HepG2 (cell line): Measurements from ENCODE around the gene CASTOR1.

ENCODE experiments used
- EP300 ChIP-seq, 3 experiments: sonication (generic) in 1 of 3; formaldehyde crosslinking in 1 of 3; IDR thresholded peaks; 2 replicates each; pipeline versions ENCODE4 v1.5.1 to v1.6.1; 2011 to 2020; ENCODE audit warnings: low read depth in 2 of 3, low read length in 2 of 3, borderline replicate concordance in 1 of 3, improper control_type of control experiment in 1 of 3, mild to moderate bottlenecking in 1 of 3, missing genetic modification reagents in 1 of 3, moderate library complexity in 1 of 3
- ESRRA ChIP-seq: sonication (generic); formaldehyde crosslinking; IDR thresholded peaks from 2 replicates; pipeline ENCODE4 v1.5.1; 2020; ENCODE audit warnings: mild to moderate bottlenecking, low read depth, missing genetic modification reagents
- PHF8 ChIP-seq: sonication (generic); formaldehyde crosslinking; IDR thresholded peaks from 2 replicates; pipeline ENCODE4 v1.5.0; 2020; ENCODE audit warnings: missing genetic modification reagents
- SP1 ChIP-seq, 2 experiments: fragments of 450-650 bp in 1 of 2; sonication (generic) in 1 of 2; formaldehyde crosslinking in 1 of 2; IDR thresholded peaks; 2 replicates each; pipeline versions ENCODE4 v1.4.0 to v1.6.1; 2016 to 2020; ENCODE audit warnings: missing genetic modification reagents in 1 of 2
- SRF ChIP-seq: IDR thresholded peaks from 2 replicates; pipeline ENCODE4 v1.6.1; 2011; ENCODE audit warnings: mild to moderate bottlenecking, low read depth, low read length, moderate library complexity
- ZFX ChIP-seq: sonication (generic); formaldehyde crosslinking; IDR thresholded peaks from 2 replicates; pipeline ENCODE4 v1.4.0; 2020; ENCODE audit warnings: mild to moderate bottlenecking, low read depth, missing genetic modification reagents, moderate library complexity
- TF ChIP-seq, protein P1 (sequence below): sonication (generic); formaldehyde crosslinking; IDR thresholded peaks from 2 replicates; pipeline ENCODE4 v1.5.0; 2020; ENCODE audit warnings: mild to moderate bottlenecking, missing genetic modification reagents, moderate library complexity
- TF ChIP-seq, protein P2 (sequence below): sonication (generic); formaldehyde crosslinking; IDR thresholded peaks from 2 replicates; pipeline ENCODE4 v1.4.0; 2020; ENCODE audit warnings: missing genetic modification reagents
- TF ChIP-seq, protein P3 (sequence below): sonication (generic); formaldehyde crosslinking; IDR thresholded peaks from 2 replicates; pipeline ENCODE4 v1.4.0; 2020; ENCODE audit warnings: missing genetic modification reagents, mild to moderate bottlenecking, borderline replicate concordance
- TF ChIP-seq, protein P4 (sequence below): IDR thresholded peaks from 2 replicates; pipeline ENCODE4 v1.6.1; 2012; ENCODE audit warnings: inconsistent platforms

DNA sequence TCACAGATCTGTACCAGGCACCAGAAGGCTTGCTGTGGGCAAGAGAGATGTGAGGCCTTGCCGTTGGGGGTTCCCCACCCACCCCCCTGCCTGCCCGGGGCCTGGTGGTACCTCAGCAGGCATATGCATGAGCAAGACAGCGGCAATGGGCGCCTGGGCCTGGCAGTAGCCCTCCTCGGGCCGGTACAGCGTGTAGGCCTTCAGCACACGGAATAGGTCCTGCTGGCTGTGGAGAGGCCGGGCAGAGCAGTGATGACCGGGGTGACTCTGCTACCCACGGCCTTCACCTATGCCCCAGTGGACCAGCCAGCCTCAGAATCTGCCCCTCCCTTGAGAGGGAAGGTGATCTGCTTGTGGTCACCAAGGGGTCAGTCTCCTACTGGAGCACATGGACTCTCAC is 5.5 kb upstream of the CASTOR1 start:
- no peak for TF ChIP-seq PHF8 (CRISPR knock-in tag)
- TF ChIP-seq ZFX = no peak
- TF ChIP-seq EP300 (IDR thresholded peaks at IDR 0.05; ENCODE audit: low read depth in 2 of 2, low read length in 2 of 2) = no peak
- no peak for TF ChIP-seq EP300 (CRISPR knock-in tag; IDR thresholded peaks at IDR 0.05; ENCODE audit: borderline replicate concordance)
- no peak for TF ChIP-seq SP1 (IDR thresholded peaks at IDR 0.05)
- no peak for TF ChIP-seq SP1 (CRISPR knock-in tag; IDR thresholded peaks at IDR 0.05)
- TF ChIP-seq, protein P1, sequence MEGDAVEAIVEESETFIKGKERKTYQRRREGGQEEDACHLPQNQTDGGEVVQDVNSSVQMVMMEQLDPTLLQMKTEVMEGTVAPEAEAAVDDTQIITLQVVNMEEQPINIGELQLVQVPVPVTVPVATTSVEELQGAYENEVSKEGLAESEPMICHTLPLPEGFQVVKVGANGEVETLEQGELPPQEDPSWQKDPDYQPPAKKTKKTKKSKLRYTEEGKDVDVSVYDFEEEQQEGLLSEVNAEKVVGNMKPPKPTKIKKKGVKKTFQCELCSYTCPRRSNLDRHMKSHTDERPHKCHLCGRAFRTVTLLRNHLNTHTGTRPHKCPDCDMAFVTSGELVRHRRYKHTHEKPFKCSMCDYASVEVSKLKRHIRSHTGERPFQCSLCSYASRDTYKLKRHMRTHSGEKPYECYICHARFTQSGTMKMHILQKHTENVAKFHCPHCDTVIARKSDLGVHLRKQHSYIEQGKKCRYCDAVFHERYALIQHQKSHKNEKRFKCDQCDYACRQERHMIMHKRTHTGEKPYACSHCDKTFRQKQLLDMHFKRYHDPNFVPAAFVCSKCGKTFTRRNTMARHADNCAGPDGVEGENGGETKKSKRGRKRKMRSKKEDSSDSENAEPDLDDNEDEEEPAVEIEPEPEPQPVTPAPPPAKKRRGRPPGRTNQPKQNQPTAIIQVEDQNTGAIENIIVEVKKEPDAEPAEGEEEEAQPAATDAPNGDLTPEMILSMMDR (CRISPR knock-in tag) = no peak
- TF ChIP-seq, protein P2, sequence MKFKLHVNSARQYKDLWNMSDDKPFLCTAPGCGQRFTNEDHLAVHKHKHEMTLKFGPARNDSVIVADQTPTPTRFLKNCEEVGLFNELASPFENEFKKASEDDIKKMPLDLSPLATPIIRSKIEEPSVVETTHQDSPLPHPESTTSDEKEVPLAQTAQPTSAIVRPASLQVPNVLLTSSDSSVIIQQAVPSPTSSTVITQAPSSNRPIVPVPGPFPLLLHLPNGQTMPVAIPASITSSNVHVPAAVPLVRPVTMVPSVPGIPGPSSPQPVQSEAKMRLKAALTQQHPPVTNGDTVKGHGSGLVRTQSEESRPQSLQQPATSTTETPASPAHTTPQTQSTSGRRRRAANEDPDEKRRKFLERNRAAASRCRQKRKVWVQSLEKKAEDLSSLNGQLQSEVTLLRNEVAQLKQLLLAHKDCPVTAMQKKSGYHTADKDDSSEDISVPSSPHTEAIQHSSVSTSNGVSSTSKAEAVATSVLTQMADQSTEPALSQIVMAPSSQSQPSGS (CRISPR knock-in tag) = no peak
- TF ChIP-seq, protein P3, sequence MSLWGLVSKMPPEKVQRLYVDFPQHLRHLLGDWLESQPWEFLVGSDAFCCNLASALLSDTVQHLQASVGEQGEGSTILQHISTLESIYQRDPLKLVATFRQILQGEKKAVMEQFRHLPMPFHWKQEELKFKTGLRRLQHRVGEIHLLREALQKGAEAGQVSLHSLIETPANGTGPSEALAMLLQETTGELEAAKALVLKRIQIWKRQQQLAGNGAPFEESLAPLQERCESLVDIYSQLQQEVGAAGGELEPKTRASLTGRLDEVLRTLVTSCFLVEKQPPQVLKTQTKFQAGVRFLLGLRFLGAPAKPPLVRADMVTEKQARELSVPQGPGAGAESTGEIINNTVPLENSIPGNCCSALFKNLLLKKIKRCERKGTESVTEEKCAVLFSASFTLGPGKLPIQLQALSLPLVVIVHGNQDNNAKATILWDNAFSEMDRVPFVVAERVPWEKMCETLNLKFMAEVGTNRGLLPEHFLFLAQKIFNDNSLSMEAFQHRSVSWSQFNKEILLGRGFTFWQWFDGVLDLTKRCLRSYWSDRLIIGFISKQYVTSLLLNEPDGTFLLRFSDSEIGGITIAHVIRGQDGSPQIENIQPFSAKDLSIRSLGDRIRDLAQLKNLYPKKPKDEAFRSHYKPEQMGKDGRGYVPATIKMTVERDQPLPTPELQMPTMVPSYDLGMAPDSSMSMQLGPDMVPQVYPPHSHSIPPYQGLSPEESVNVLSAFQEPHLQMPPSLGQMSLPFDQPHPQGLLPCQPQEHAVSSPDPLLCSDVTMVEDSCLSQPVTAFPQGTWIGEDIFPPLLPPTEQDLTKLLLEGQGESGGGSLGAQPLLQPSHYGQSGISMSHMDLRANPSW (CRISPR knock-in tag) = no peak
- TF ChIP-seq SRF = no peak
- TF ChIP-seq, protein P4, sequence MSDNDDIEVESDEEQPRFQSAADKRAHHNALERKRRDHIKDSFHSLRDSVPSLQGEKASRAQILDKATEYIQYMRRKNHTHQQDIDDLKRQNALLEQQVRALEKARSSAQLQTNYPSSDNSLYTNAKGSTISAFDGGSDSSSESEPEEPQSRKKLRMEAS = no peak
- TF ChIP-seq ESRRA (CRISPR knock-in tag) = no peak
